ENCODE data around the gene SARM1. TPM values are rescaled to one million over a fixed set of nuclear protein-coding genes. Genes with fewer than 3 reads are reported as not detected.

SARM1 gene
- total RNA-seq, 1 donor from 2014 or later, result 11.4 TPM

- no peak for DNase-seq
Measured at GRCh38 chr17:28341516-28341915, 30.0 kb upstream of the SARM1 start.

GRCh38 chr17:28342313-28342712, 29.2 kb upstream of the SARM1 start:
- no peak for DNase-seq

DNA sequence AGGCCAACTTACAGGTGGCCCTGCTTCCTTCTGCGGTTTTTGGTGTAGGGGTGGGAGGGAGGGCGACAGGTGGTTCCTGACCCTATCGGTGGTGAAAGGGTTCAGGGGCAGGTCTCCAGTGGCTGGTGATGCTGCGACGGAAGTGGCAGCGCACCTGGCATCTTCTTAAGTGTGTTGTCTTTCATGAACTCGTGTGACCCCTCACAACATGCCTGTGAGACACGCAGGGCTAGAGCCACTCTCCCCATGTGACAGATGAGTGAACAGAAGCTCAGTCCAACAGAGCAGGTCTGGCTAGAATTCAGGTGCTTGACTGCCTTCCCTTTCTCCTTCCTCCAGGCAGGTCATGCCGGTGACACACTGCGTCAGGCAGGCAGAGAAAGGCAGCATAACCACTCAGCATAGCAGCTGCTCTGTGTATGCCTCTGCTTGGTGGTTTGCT, 28.0 kb upstream of the SARM1 start:
- DNase-seq, result no peak

GRCh38 chr17:28344011-28344410, 27.5 kb upstream of the SARM1 start:
- DNase-seq, result no peak

- DNase-seq, result no peak
Measured at GRCh38 chr17:28344435-28344901, 27.0 kb upstream of the SARM1 start.

DNA sequence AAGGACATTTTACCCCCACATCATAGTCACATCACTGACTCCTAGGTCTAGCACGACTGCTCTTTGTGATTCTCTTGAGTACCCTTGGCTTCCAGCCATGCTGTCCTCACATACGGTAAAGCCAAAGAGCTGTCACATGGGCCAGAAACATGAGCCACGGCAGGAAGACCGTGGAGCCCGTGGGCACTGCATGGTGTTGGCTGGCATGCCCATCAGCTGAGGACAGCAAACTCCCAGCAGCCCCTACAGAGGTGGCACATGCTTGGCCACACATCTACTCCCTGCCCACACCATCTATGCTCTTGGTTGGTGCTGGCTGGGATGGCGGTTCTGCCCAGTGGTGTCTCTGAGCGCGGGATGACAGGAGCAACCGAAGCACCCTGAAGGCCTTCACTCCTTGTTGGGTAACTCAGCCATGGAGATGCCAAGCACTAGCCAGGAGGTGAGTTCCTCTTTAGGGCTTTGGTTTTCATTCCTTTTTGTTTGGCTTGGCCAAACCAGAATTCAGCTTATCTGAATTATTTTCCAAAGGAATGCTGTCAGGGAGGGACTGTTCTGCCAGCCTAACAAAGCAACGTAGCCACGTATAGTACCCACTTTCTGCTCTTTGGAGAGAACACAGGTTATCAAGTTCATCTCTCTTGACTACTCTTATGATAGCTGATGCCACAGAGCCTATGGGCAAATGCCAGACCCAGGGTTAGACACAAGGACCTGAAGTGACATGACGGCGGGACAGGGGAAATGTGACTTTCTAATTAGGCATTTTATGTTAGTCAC, 25.9 kb upstream of the SARM1 start:
- no peak for DNase-seq

DNA sequence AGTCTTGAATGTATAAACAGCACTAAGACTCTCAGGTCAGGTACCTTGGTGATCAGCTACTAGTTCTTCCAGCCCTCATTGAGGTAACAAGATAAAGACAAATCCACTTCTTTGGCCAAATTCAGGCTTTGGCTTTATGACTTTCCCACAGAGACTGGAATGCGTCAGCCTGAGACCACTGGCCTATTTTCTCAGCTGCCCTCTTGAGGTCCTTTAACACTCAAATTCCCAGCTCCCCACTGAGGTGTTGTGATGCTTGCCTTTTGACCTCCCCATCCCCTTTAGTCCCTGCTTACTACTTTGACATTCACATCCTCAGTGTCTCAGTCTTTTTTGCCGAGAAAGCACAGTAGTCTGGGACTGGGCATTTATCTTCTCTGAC, 25.3 kb upstream of the SARM1 start:
- no peak for DNase-seq

DNA sequence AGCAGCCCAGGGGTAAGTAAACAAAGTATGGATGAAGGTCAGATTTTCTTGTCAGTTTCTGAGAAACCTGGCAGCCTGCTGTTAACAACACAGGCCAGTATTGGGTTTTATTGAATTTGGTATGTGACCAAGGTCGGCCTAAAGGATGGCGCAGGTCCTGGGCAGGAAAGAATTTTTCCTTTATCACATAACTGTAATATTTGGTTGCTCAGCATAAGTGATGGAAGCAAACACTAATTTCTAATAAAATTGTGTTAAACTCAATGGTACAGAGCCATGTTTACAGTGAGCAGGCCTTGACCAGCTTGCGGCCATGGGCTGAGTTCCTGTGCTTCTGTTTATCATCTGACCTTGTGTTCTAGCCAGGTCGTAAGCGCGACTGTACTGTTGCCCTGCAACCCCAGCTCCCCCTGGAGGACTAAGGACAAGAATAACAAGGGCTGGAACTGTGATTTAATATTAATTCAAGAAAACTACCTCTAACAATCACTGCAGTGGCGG, 24.7 kb upstream of the SARM1 start:
- DNase-seq, result no peak

DNA sequence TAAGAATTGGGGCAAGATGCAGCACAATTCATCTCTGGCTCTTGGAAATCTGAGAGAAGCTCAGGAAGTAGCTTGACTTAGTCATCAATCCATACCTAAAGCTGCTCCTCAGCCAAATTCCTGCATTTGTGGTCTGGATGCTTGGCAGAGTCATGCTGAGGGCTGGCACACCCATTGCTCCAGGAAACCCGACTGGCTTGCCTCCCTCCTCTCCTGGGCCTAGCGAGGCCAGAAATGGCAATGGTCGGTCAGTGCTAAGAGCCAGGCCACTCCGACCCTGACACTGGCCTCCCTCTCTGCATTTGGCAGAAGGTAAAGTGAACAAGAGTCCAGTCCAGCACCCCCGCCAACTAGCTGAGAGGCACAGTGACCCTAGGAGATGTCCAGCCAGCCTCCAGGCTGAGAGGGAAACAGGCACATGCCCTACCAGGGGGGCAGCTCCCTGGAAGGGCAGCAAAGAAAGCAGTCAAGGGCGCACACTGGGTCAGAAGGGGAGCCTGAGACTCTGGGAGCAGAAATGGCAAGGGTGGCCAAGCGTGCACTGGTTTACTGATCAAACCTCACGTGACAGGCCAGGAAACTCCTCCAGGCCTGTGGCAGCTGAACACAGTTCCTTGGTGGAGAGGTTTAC, 24.1 kb upstream of the SARM1 start:
- no peak for DNase-seq

GRCh38 chr17:28348979-28349378, 22.5 kb upstream of the SARM1 start:
- no peak for DNase-seq

- DNase-seq, result no peak
Measured at GRCh38 chr17:28350271-28350670, 21.2 kb upstream of the SARM1 start.

GRCh38 chr17:28357061-28357900, 14.2 kb upstream of the SARM1 start, which contains the start of gene POLDIP2:
Gene POLDIP2 (minus strand): TSS chr17:28357527. CDS start chr17:28357448, 79 bp downstream.
- DNase-seq, result peak; percentile 98

DNA sequence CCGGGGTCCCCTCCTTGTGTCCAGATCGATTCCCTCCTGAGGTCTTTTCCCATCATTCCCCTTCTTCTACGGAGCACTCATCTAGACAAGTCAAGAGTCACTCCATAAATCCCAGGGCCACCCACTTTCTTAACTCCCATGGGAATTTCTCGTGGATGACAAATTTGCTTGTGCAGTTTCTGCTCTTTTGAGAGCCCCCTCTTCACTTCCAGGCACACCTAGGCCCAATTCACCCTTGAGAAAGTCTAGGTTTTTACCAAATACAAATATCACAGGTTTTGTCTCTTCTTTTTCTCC, 13.6 kb upstream of the SARM1 start:
- DNase-seq, result no peak

GRCh38 chr17:28363186-28363585, 8.3 kb upstream of the SARM1 start:
- DNase-seq, result no peak

DNA sequence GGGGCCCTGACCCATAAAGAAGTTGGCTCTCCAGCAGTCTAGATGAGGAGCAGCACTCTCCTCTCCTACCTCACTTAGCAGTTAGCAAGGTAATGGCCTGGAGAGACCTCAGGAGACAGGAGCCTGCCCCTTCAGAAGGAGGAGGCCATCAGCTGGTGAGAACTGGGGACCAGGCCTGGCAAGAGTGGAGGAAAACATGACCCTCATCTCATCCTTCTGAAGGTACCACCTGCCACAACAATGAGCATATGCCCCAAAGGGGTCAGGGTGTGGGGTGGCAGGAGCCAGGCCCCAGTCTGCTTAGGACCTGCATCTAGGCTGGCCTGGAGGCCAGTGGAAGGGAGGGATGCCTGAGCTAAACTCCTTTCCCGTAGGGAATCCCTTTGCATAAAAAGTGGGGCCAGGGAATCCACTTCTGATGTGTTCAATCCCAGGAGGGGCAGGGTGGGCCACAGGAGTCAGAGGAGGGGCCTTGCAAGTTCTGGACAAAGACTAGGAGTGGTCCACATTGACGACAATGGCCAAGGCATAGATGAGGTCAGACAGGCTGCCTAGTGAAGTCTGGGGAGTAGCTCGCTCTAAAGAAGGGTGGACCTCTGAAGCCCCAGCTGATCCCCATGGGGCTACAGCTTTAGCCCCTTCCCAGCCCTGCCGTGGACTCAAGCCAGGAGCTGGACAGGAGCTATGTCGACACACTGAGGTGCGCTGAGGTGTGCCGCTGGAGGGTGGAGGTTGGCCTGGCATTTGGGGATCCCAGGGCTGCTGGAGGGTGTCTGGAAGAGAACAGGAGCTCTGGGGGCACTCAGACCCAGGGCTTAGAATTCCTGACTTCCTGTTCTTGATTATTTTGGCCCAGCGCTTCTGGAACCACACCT, 7.5 kb upstream of the SARM1 start:
- no peak for DNase-seq

- no peak for DNase-seq
Measured at GRCh38 chr17:28364665-28365363, 6.7 kb upstream of the SARM1 start, which contains the start of gene SEBOX. Gene SEBOX (minus strand): TSS chr17:28365199. CDS start chr17:28365151, 48 bp downstream.

DNA sequence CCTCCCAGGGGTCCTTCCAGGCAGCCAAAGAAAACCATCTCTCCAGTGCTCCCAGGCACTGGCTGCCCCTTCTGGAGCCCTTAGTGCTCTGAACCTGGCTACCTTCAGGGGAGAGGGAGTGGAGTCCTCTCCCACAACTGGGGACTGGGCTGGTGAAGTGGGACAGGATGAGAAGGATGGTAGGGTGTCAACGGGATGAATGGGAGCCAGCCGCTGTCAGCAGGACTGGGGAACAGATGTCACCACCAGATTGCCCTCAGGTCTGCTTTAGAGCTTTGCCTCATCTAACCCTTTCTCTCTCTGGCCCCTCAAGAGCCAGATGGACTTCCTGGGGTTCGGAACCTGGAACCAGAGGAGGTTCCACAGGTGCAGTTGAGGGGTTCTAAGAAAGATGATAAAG, 6.0 kb upstream of the SARM1 start:
- no peak for DNase-seq

DNA sequence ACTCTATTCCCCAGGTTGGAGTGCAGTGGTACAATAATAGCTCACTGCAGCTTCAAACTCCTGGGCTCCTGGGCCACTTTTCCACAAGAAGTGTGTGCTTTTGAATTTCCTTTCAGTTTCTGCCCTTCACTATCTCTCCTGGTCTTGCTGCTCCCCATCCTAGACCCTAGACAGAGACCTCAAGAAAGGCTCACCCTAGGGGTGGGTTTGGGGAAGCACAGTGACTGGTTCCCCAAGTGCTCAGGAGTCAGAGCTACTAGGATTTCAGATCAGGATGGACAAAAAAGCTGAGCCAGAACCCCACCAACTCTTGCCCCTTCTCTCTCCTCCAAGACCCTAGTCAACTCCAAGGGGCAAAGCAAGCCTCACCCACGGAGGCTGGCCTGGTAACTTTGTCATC, 4.9 kb upstream of the SARM1 start:
- no peak for DNase-seq

DNA sequence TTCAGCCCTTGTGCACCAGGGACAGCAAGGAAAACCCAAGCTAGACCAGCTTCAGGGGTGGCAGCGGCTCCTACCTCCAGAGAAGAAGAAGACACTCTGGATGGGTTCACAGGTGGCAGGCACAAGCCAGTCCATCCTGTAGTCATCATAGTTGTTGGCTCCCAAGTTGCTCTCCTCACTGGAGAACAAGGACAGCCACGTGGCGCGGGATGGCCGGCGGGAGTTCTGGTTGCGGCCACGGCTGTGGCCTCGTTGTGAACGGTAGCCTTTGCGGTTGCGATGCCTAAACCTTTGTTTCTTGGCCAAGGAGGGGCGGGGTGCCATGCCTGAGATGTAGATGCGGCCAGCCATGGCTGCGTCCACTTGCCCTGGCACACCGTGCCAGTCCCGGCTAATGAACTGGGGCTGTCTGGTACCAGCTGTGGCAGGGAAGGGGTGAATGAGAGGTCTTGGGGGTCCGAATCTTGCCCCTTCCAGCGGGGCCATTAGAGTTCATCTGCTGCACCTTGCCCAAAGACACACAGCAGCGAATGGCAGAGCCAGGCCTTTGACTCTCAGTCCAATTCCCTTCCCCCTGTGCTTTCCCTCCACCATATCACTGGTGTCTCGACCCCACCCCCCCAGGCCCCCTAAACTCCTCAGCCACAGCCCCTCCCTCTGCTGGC, 3.7 kb upstream of the SARM1 start:
- DNase-seq, result no peak

DNA sequence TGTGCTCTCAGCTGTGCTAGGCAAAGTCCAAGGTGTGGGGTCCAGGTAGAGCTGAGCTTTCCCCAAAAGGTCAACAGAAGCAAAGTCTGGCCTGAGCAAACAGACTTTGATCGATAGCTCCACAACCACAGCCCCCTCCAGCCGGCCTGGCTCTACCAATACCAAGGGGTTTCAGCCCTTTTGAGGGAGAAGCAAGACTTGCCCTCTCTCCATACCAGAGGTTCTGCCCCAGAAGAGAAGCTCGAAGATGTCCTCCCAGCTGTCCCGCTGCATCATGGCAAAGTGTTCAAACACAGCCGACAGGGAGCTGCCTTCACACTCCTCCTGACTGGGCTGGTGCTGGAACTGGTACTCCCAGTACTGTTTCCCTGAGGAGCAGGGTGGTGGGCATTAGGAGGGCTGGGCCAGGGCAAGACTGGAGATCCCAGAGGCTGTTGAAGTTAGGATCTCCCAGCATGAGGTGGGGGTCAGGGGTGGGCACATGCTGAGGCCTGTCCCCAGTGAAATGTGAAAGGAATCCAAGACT, 3.1 kb upstream of the SARM1 start:
- DNase-seq, result no peak
